WTC11 (cell line): ENCODE measurements around the gene IGF2BP3. TPM values are rescaled to one million over a fixed set of nuclear protein-coding genes. Genes with fewer than 3 reads are reported as not detected.

Experiments
- ATAC-seq: fragments of 200-7000 bp; cut with Tn5 transposase; 2 replicates; pipeline ENCODE4 v1.10.0; 2021; ENCODE audit warnings: mild to moderate bottlenecking, moderate library complexity
- CTCF ChIA-PET: fragments of 300-600 bp; sonication (Branson Sonifier 250); formaldehyde crosslinking; loops from one replicate; lab custom pipeline; 2021; ENCODE audit warnings: antibody characterized with exemption; lab: Charles Lee
- POLR2A ChIA-PET: fragments of 350-600 bp; sonication (Branson Sonifier 250); formaldehyde crosslinking; loops from one replicate; lab custom pipeline; 2021; ENCODE audit warnings: antibody characterized with exemption; lab: Charles Lee
- DNase-seq: peaks from one replicate; pipeline ENCODE4 v3.0.0; 2021; ENCODE audit warnings: low spot score
- H3K27ac Mint-ChIP-seq: 2 replicates; pipeline ENCODE4 v1.8.0; 2021; ENCODE audit warnings: mixed read lengths
- H3K27me3 Mint-ChIP-seq: 2 replicates; pipeline ENCODE4 v1.8.0; 2021; ENCODE audit warnings: low read depth, mild to moderate bottlenecking, moderate library complexity, mixed read lengths
- H3K36me3 Mint-ChIP-seq: 2 replicates; pipeline ENCODE4 v1.8.0; 2021; ENCODE audit warnings: mixed read lengths
- H3K4me1 Mint-ChIP-seq: 2 replicates; pipeline ENCODE4 v1.8.0; 2022; ENCODE audit warnings: mixed read lengths
- H3K4me3 Mint-ChIP-seq: 2 replicates; pipeline ENCODE4 v1.8.0; 2021; ENCODE audit warnings: mild to moderate bottlenecking, moderate library complexity, mixed read lengths
- H3K9me3 Mint-ChIP-seq: 2 replicates; pipeline ENCODE4 v1.8.0; 2021; ENCODE audit warnings: mixed read lengths
- AR ChIP-seq: fragments of 250-450 bp; sonication (Bioruptor Pico); IDR thresholded peaks from 2 replicates; pipeline ENCODE4 v1.9.0; 2021; ENCODE audit warnings: mild to moderate bottlenecking
- EMX1 ChIP-seq: fragments of 250-450 bp; sonication (Bioruptor Pico); IDR thresholded peaks from 2 replicates; pipeline ENCODE4 v1.8.0; 2021; ENCODE audit warnings: mild to moderate bottlenecking
- ERG ChIP-seq: fragments of 250-450 bp; sonication (Bioruptor Pico); IDR thresholded peaks from 2 replicates; pipeline ENCODE4 v1.8.0; 2021; ENCODE audit warnings: mild to moderate bottlenecking
- FOXP4 ChIP-seq: sonication (generic); formaldehyde crosslinking; IDR thresholded peaks from 2 replicates; pipeline ENCODE4 v1.8.0; 2022; ENCODE audit warnings: mild to moderate bottlenecking, missing genetic modification reagents
- NFYB ChIP-seq: sonication (generic); formaldehyde crosslinking; conservative IDR thresholded peaks from 2 replicates; pipeline ENCODE4 v1.8.0; 2022; ENCODE audit warnings: low read depth, missing genetic modification reagents
- ZNF232 ChIP-seq: sonication (generic); formaldehyde crosslinking; IDR thresholded peaks from 2 replicates; pipeline ENCODE4 v1.8.0; 2022; ENCODE audit warnings: mild to moderate bottlenecking, missing genetic modification reagents
- ZNF671 ChIP-seq: fragments of 250-450 bp; sonication (Bioruptor Pico); IDR thresholded peaks from 2 replicates; pipeline ENCODE4 v1.8.0; 2021; ENCODE audit warnings: mild to moderate bottlenecking
- total RNA-seq: library from RNA; stranded (reverse); gene quantifications from 3 replicates; pipeline ENCODE4 v1.2.3, GENCODE V29; 2021
- TF ChIP-seq, protein P1 (sequence below): sonication (generic); formaldehyde crosslinking; IDR thresholded peaks from 2 replicates; pipeline ENCODE4 v1.8.1; 2023; ENCODE audit warnings: mild to moderate bottlenecking, missing genetic modification reagents, borderline replicate concordance
- TF ChIP-seq, protein P2 (sequence below): sonication (generic); formaldehyde crosslinking; IDR thresholded peaks from 2 replicates; pipeline ENCODE4 v1.8.1; 2022; ENCODE audit warnings: missing genetic modification reagents, borderline replicate concordance

IGF2BP3 gene
- total RNA-seq, 1 experiment from 2014 or later: 129 TPM

GRCh38 chr7:23338439-23338838 lies 131.9 kb downstream of the IGF2BP3 start:
- POLR2A ChIA-PET: no interaction called here
- CTCF ChIA-PET: interaction anchor here (0.6 kb wide), 1 partner anchor 182 kb away, joined by 3 read pairs; no protein-coding TSS in a partner anchor
- Mint-ChIP-seq H3K27me3 (no peaks in the 10 kb centered on the region), H3K9me3 (no peaks in the 10 kb centered on the region), H3K4me3 (no peak overlapping the region), H3K27ac (no peak overlapping the region), H3K4me1 (no peaks in the 10 kb centered on the region)
- TF ChIP-seq NFYB (no peak), ZNF232 (CRISPR knock-in tag) (no peak), ZNF671 (CRISPR knock-in tag) (no peak), FOXP4 (CRISPR knock-in tag) (no peak), ERG (CRISPR knock-in tag) (no peak)
- TF ChIP-seq, all 79 proteins: peak for 0
- no peak for ATAC-seq
- DNase-seq: no peak
- H3K36me3 Mint-ChIP-seq: peaks cover 80% of the 10 kb centered on the region

GRCh38 chr7:23337374-23337773 lies 132.9 kb downstream of the IGF2BP3 start:
- TF ChIP-seq AR: no peak
- Mint-ChIP-seq H3K9me3 (no peaks in the 10 kb centered on the region), H3K4me1 (no peaks in the 10 kb centered on the region)

DNA sequence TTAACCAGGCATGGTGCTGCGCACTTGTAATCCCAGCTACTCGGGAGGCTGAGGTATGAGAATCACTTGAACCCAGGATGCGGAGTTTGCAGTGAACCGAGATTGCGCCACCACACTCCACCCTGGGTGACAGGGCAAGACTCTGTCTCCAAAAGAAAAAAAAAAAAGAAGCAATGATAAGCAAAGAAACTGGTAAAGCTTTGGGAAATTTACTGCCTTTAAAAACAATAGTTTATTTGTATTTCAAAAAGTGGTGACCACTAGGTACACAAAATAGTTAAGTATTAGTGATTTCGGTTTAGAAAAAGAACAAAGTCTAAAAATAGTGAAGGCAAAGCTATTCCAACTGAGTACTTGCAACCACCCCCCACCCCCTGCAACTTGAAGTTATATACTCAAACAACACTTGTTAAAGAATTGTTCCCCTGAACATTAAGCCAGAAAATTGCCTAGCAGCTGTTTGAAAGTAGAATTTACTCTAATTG lies 133.4 kb downstream of the IGF2BP3 start:
- no peaks in the 10 kb centered on the region for H3K4me1 Mint-ChIP-seq
- ChIA-PET POLR2A (no interaction called here), CTCF (no interaction called here)
- DNase-seq: no peak
- no peaks in the 10 kb centered on the region for H3K27me3 Mint-ChIP-seq
- no peak for ATAC-seq
- no peak overlapping the region for H3K27ac Mint-ChIP-seq
- no peaks in the 10 kb centered on the region for H3K9me3 Mint-ChIP-seq
- TF ChIP-seq, protein P1, sequence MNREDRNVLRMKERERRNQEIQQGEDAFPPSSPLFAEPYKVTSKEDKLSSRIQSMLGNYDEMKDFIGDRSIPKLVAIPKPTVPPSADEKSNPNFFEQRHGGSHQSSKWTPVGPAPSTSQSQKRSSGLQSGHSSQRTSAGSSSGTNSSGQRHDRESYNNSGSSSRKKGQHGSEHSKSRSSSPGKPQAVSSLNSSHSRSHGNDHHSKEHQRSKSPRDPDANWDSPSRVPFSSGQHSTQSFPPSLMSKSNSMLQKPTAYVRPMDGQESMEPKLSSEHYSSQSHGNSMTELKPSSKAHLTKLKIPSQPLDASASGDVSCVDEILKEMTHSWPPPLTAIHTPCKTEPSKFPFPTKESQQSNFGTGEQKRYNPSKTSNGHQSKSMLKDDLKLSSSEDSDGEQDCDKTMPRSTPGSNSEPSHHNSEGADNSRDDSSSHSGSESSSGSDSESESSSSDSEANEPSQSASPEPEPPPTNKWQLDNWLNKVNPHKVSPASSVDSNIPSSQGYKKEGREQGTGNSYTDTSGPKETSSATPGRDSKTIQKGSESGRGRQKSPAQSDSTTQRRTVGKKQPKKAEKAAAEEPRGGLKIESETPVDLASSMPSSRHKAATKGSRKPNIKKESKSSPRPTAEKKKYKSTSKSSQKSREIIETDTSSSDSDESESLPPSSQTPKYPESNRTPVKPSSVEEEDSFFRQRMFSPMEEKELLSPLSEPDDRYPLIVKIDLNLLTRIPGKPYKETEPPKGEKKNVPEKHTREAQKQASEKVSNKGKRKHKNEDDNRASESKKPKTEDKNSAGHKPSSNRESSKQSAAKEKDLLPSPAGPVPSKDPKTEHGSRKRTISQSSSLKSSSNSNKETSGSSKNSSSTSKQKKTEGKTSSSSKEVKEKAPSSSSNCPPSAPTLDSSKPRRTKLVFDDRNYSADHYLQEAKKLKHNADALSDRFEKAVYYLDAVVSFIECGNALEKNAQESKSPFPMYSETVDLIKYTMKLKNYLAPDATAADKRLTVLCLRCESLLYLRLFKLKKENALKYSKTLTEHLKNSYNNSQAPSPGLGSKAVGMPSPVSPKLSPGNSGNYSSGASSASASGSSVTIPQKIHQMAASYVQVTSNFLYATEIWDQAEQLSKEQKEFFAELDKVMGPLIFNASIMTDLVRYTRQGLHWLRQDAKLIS (CRISPR knock-in tag): no peak
- TF ChIP-seq EMX1 (CRISPR knock-in tag): no peak
- TF ChIP-seq, protein P2, sequence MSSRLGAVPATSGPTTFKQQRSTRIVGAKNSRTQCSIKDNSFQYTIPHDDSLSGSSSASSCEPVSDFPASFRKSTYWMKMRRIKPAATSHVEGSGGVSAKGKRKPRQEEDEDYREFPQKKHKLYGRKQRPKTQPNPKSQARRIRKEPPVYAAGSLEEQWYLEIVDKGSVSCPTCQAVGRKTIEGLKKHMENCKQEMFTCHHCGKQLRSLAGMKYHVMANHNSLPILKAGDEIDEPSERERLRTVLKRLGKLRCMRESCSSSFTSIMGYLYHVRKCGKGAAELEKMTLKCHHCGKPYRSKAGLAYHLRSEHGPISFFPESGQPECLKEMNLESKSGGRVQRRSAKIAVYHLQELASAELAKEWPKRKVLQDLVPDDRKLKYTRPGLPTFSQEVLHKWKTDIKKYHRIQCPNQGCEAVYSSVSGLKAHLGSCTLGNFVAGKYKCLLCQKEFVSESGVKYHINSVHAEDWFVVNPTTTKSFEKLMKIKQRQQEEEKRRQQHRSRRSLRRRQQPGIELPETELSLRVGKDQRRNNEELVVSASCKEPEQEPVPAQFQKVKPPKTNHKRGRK (CRISPR knock-in tag): no peak
- peaks cover 85% of the 10 kb centered on the region for H3K36me3 Mint-ChIP-seq
- no peak overlapping the region for H3K4me3 Mint-ChIP-seq

More at GRCh38 chr7:23337374-23337773, 132.9 kb downstream of the IGF2BP3 start:
- no peak overlapping the region for H3K4me3 Mint-ChIP-seq
- ChIA-PET CTCF (no interaction called here), POLR2A (no interaction called here)
- DNase-seq: no peak
- H3K36me3 Mint-ChIP-seq: peaks cover 85% of the 10 kb centered on the region
- H3K27me3 Mint-ChIP-seq: no peaks in the 10 kb centered on the region
- no peak overlapping the region; the same call in 1 of the 2 replicates for H3K27ac Mint-ChIP-seq
- ATAC-seq: no peak
